GM23338 (cell line): Measurements from ENCODE around the gene TMEM135. TPM values are rescaled to one million over a fixed set of nuclear protein-coding genes. Genes with fewer than 3 reads are reported as not detected.

Experiments used
- ATAC-seq: fragments of 200-7000 bp; cut with Tn5 transposase; 3 replicates; pipeline ENCODE4 v1.9.1; 2020
- DNase-seq: peaks from one replicate; pipeline ENCODE4 v3.0.0-alpha.2; 2015; ENCODE audit warnings: low spot score
- H2AFZ ChIP-seq: fragments of 200-600 bp; sonication (generic); 2 replicates; pipeline ENCODE4 v1.8.0; 2016; ENCODE audit warnings: antibody characterized with exemption, mild to moderate bottlenecking, moderate library complexity
- H3F3A ChIP-seq: fragments of 200-600 bp; sonication (generic); replicated peaks from 2 replicates; pipeline ENCODE4 v1.8.0; 2017; ENCODE audit warnings: antibody characterized with exemption, mixed run types, low read depth
- H3K27ac ChIP-seq: fragments of 200-600 bp; sonication (generic); 2 replicates; pipeline ENCODE4 v1.6.1; 2016; ENCODE audit warnings: low read depth
- H3K27me3 ChIP-seq: fragments of 200-600 bp; sonication (generic); 2 replicates; pipeline ENCODE4 v1.8.0; 2016; ENCODE audit warnings: mild to moderate bottlenecking, mixed run types, moderate library complexity; ENCODE audit not compliant: insufficient read depth
- H3K36me3 ChIP-seq: fragments of 200-600 bp; sonication (generic); 2 replicates; pipeline ENCODE4 v1.8.0; 2016; ENCODE audit warnings: mild to moderate bottlenecking; ENCODE audit not compliant: insufficient read depth
- H3K4me1 ChIP-seq: fragments of 200-600 bp; sonication (generic); 2 replicates; pipeline ENCODE4 v1.8.0; 2016; ENCODE audit warnings: mild to moderate bottlenecking, moderate library complexity; ENCODE audit not compliant: insufficient read depth
- H3K4me2 ChIP-seq: fragments of 200-600 bp; sonication (generic); 2 replicates; pipeline ENCODE4 v1.7.1; 2017; ENCODE audit warnings: mixed run types
- H3K4me3 ChIP-seq: fragments of 200-600 bp; sonication (generic); 2 replicates; pipeline ENCODE4 v1.6.1; 2016; ENCODE audit warnings: mixed run types
- H3K79me2 ChIP-seq: fragments of 200-600 bp; sonication (generic); replicated peaks from 2 replicates; pipeline ENCODE4 v1.8.0; 2017; ENCODE audit warnings: mild to moderate bottlenecking; ENCODE audit not compliant: insufficient read depth
- H3K9me2 ChIP-seq: fragments of 200-600 bp; sonication (generic); 2 replicates; pipeline ENCODE4 v1.8.0; 2017; ENCODE audit not compliant: insufficient read depth
- H4K20me1 ChIP-seq: fragments of 200-600 bp; sonication (generic); replicated peaks from 2 replicates; pipeline ENCODE4 v1.8.0; 2017; ENCODE audit warnings: mild to moderate bottlenecking; ENCODE audit not compliant: insufficient read depth
- H3K27ac Mint-ChIP-seq: 2 replicates; pipeline ENCODE4 v1.8.0; 2020; ENCODE audit warnings: inconsistent platforms, mild to moderate bottlenecking, moderate library complexity, mixed read lengths
- H3K27me3 Mint-ChIP-seq: 3 replicates; pipeline ENCODE4 v1.8.0; 2022; ENCODE audit warnings: low read depth, mild to moderate bottlenecking, moderate library complexity, mixed read lengths, inconsistent platforms; ENCODE audit not compliant: insufficient read depth, poor library complexity
- H3K36me3 Mint-ChIP-seq: 3 replicates; pipeline ENCODE4 v1.8.0; 2021; ENCODE audit warnings: low read depth, mild to moderate bottlenecking, inconsistent platforms, moderate library complexity, mixed read lengths
- H3K4me1 Mint-ChIP-seq: 3 replicates; pipeline ENCODE4 v1.8.0; 2020; ENCODE audit warnings: mild to moderate bottlenecking, inconsistent platforms, mixed read lengths
- H3K4me3 Mint-ChIP-seq: 3 replicates; pipeline ENCODE4 v1.8.0; 2021; ENCODE audit warnings: moderate library complexity, mild to moderate bottlenecking, inconsistent platforms, mixed read lengths
- H3K9me3 Mint-ChIP-seq: 3 replicates; pipeline ENCODE4 v1.8.0; 2020; ENCODE audit warnings: moderate library complexity, mild to moderate bottlenecking, inconsistent platforms, mixed read lengths
- CREB1 ChIP-seq: fragments of 250-450 bp; sonication (Bioruptor Pico); IDR thresholded peaks from 2 replicates; pipeline ENCODE4 v1.5.0; 2020; ENCODE audit warnings: low read depth, mild to moderate bottlenecking, moderate library complexity
- EZH2phosphoT487 ChIP-seq: fragments of 200-600 bp; sonication (generic); IDR thresholded peaks from one replicate; pipeline ENCODE4 v1.8.1; 2018; ENCODE audit warnings: antibody characterized with exemption; ENCODE audit not compliant: unreplicated experiment
- JUNB ChIP-seq: IDR thresholded peaks from one replicate; pipeline ENCODE4 v1.6.1; 2016; ENCODE audit warnings: antibody characterized with exemption; ENCODE audit not compliant: unreplicated experiment
- NANOG ChIP-seq: IDR thresholded peaks from 2 replicates; pipeline ENCODE4 v1.6.1; 2016; ENCODE audit warnings: antibody characterized with exemption, borderline replicate concordance
- POLR2AphosphoS5 ChIP-seq: IDR thresholded peaks from 2 replicates; pipeline ENCODE4 v1.6.1; 2016; ENCODE audit warnings: antibody characterized with exemption, low read depth
- STAT1 ChIP-seq: IDR thresholded peaks from one replicate; pipeline ENCODE4 v1.6.1; 2016; ENCODE audit warnings: antibody characterized with exemption; ENCODE audit not compliant: unreplicated experiment
- ZNF114 ChIP-seq: fragments of 250-450 bp; sonication (Bioruptor Pico); IDR thresholded peaks from 2 replicates; pipeline ENCODE4 v1.5.0; 2020; ENCODE audit warnings: mild to moderate bottlenecking, moderate library complexity
- ZNF331 ChIP-seq: fragments of 250-450 bp; sonication (Bioruptor Pico); IDR thresholded peaks from 2 replicates; pipeline ENCODE4 v1.5.0; 2020; ENCODE audit warnings: low read depth, mild to moderate bottlenecking, moderate library complexity
- polyA plus RNA-seq: library from polyadenylated mRNA; unstranded; fragments of >200 nt; fragmentation: Nextera tagmentation; extraction: Ambion mirVana; gene quantifications from 2 replicates; pipeline ENCODE4 v1.2.1, GENCODE V29; 2016
- total RNA-seq: library from RNA; depleted of rRNA; stranded (reverse); fragments of >200 nt; shearing (Covaris generic); gene quantifications from 2 replicates; pipeline ENCODE4 v1.2.3, GENCODE V29; 2014
- TF ChIP-seq, protein P1 (sequence below), 2 experiments: fragments of 200-600 bp in 1 of 2; sonication (generic) in 1 of 2; conservative IDR thresholded peaks; 2 replicates each; pipeline versions ENCODE4 v1.5.1 to v1.6.1; 2016 to 2017; ENCODE audit warnings: antibody characterized with exemption in 2 of 2, low read depth in 2 of 2, mild to moderate bottlenecking in 2 of 2, moderate library complexity in 1 of 2
- TF ChIP-seq, protein P2 (sequence below): fragments of 250-450 bp; sonication (Bioruptor Pico); IDR thresholded peaks from 2 replicates; pipeline ENCODE4 v1.5.0; 2020; ENCODE audit warnings: mild to moderate bottlenecking, moderate library complexity
- TF ChIP-seq, protein P3 (sequence below): IDR thresholded peaks from one replicate; pipeline ENCODE4 v1.6.1; 2018; ENCODE audit warnings: antibody characterized with exemption; ENCODE audit not compliant: unreplicated experiment

The TMEM135 gene
- total and polyA plus RNA-seq, 2 experiments from 2014 or later = 23.4 to 49.9 TPM

DNA sequence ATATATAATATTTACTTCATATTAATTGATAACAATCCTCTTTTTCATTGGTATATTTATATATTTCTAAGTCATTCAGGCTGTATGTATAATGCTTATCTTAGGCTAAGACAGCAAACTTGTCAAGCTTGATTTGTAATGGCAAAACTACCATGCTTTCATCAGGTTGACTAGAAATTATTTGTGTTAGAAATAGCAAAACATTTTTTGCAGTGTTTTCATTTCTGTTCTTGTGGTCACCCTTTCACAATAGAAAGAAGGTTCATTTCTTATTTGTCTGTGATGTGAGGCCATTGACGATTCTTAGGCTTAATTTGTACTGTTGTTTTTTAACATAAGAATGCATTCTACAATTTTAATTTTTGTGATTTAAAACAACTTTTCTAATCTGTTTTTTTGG, 197.6 kb downstream of the TMEM135 start:
- Histone ChIP-seq H3F3A (no peaks in the 10 kb centered on the region), H3K4me2 (no peak overlapping the region), H3K4me3 (no peak overlapping the region), H2AFZ (no peak overlapping the region), H3K79me2 (no peaks in the 10 kb centered on the region), H3K4me1 (no peaks in the 10 kb centered on the region), H3K27me3 (no peaks in the 10 kb centered on the region), H3K36me3 (no peaks in the 10 kb centered on the region), H4K20me1 (no peaks in the 10 kb centered on the region), H3K27ac (no peak overlapping the region), H3K9me2 (no peaks in the 10 kb centered on the region)
- peaks cover 4% of the 10 kb centered on the region; the same call in 2 of the 3 replicates for H3K9me3 Mint-ChIP-seq
- no peak overlapping the region for H3K4me3 Mint-ChIP-seq
- H3K36me3 Mint-ChIP-seq = peaks cover 10% of the 10 kb centered on the region
- no peaks in the 10 kb centered on the region for H3K4me1 Mint-ChIP-seq
- no peak overlapping the region for H3K27ac Mint-ChIP-seq
- DNase-seq (no peak), ATAC-seq (no peak)
- H3K27me3 Mint-ChIP-seq = no peaks in the 10 kb centered on the region
- TF ChIP-seq JUNB = no peak
- TF ChIP-seq POLR2AphosphoS5 = no peak
- TF ChIP-seq ZNF114 (CRISPR knock-in tag) = no peak

DNA sequence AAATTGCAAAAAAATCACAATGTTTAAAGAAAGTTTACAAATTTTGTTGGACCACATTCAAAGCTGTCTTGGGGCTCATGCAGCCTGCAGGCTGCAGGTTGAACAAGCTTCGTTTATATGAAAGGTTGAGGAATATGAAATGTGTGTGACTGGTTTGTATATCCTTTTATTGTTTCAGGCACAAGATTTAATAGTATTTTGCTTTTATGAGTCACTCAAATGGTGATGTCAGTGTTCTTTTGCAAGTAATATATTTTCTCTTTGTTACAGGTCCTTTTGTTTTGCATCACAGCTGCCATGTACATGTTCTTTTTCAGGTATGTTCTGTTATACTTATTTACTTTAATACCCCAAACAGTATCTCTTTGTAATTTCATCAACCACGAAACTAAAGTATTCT, 198.6 kb downstream of the TMEM135 start:
- H2AFZ ChIP-seq = no peak overlapping the region
- Mint-ChIP-seq H3K27ac (no peak overlapping the region), H3K4me3 (no peak overlapping the region), H3K4me1 (no peaks in the 10 kb centered on the region), H3K36me3 (peaks cover 10% of the 10 kb centered on the region), H3K27me3 (no peaks in the 10 kb centered on the region), H3K9me3 (peaks cover 4% of the 10 kb centered on the region; the same call in 2 of the 3 replicates)
- H3K36me3 ChIP-seq = no peaks in the 10 kb centered on the region
- H3K4me1 ChIP-seq = no peaks in the 10 kb centered on the region
- no peak overlapping the region for H3K27ac ChIP-seq
- ATAC-seq (no peak), DNase-seq (no peak)
- H3K27me3 ChIP-seq = no peaks in the 10 kb centered on the region
- H3K79me2 ChIP-seq = no peaks in the 10 kb centered on the region
- no peak overlapping the region for H3K4me3 ChIP-seq
- no peaks in the 10 kb centered on the region for H4K20me1 ChIP-seq
- H3K9me2 ChIP-seq = no peaks in the 10 kb centered on the region
- no peak overlapping the region for H3K4me2 ChIP-seq
- no peaks in the 10 kb centered on the region for H3F3A ChIP-seq
- TF ChIP-seq, protein P1, sequence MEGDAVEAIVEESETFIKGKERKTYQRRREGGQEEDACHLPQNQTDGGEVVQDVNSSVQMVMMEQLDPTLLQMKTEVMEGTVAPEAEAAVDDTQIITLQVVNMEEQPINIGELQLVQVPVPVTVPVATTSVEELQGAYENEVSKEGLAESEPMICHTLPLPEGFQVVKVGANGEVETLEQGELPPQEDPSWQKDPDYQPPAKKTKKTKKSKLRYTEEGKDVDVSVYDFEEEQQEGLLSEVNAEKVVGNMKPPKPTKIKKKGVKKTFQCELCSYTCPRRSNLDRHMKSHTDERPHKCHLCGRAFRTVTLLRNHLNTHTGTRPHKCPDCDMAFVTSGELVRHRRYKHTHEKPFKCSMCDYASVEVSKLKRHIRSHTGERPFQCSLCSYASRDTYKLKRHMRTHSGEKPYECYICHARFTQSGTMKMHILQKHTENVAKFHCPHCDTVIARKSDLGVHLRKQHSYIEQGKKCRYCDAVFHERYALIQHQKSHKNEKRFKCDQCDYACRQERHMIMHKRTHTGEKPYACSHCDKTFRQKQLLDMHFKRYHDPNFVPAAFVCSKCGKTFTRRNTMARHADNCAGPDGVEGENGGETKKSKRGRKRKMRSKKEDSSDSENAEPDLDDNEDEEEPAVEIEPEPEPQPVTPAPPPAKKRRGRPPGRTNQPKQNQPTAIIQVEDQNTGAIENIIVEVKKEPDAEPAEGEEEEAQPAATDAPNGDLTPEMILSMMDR (conservative IDR thresholded peaks at IDR 0.05; ENCODE audit: low read depth in 2 of 2) = no peak
- TF ChIP-seq NANOG (no peak), STAT1 (no peak), ZNF331 (CRISPR knock-in tag) (no peak), CREB1 (no peak), EZH2phosphoT487 (no peak), POLR2AphosphoS5 (no peak), ZNF114 (CRISPR knock-in tag) (no peak)
- TF ChIP-seq, protein P2, sequence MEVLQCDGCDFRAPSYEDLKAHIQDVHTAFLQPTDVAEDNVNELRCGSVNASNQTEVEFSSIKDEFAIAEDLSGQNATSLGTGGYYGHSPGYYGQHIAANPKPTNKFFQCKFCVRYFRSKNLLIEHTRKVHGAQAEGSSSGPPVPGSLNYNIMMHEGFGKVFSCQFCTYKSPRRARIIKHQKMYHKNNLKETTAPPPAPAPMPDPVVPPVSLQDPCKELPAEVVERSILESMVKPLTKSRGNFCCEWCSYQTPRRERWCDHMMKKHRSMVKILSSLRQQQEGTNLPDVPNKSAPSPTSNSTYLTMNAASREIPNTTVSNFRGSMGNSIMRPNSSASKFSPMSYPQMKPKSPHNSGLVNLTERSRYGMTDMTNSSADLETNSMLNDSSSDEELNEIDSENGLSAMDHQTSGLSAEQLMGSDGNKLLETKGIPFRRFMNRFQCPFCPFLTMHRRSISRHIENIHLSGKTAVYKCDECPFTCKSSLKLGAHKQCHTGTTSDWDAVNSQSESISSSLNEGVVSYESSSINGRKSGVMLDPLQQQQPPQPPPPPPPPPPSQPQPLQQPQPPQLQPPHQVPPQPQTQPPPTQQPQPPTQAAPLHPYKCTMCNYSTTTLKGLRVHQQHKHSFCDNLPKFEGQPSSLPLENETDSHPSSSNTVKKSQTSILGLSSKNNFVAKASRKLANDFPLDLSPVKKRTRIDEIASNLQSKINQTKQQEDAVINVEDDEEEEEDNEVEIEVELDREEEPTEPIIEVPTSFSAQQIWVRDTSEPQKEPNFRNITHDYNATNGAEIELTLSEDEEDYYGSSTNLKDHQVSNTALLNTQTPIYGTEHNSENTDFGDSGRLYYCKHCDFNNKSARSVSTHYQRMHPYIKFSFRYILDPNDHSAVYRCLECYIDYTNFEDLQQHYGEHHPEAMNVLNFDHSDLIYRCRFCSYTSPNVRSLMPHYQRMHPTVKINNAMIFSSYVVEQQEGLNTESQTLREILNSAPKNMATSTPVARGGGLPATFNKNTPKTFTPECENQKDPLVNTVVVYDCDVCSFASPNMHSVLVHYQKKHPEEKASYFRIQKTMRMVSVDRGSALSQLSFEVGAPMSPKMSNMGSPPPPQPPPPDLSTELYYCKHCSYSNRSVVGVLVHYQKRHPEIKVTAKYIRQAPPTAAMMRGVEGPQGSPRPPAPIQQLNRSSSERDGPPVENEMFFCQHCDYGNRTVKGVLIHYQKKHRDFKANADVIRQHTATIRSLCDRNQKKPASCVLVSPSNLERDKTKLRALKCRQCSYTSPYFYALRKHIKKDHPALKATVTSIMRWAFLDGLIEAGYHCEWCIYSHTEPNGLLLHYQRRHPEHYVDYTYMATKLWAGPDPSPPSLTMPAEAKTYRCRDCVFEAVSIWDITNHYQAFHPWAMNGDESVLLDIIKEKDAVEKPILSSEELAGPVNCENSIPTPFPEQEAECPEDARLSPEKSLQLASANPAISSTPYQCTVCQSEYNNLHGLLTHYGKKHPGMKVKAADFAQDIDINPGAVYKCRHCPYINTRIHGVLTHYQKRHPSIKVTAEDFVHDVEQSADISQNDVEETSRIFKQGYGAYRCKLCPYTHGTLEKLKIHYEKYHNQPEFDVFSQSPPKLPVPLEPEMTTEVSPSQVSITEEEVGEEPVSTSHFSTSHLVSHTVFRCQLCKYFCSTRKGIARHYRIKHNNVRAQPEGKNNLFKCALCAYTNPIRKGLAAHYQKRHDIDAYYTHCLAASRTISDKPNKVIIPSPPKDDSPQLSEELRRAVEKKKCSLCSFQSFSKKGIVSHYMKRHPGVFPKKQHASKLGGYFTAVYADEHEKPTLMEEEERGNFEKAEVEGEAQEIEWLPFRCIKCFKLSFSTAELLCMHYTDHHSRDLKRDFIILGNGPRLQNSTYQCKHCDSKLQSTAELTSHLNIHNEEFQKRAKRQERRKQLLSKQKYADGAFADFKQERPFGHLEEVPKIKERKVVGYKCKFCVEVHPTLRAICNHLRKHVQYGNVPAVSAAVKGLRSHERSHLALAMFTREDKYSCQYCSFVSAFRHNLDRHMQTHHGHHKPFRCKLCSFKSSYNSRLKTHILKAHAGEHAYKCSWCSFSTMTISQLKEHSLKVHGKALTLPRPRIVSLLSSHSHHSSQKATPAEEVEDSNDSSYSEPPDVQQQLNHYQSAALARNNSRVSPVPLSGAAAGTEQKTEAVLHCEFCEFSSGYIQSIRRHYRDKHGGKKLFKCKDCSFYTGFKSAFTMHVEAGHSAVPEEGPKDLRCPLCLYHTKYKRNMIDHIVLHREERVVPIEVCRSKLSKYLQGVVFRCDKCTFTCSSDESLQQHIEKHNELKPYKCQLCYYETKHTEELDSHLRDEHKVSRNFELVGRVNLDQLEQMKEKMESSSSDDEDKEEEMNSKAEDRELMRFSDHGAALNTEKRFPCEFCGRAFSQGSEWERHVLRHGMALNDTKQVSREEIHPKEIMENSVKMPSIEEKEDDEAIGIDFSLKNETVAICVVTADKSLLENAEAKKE (CRISPR knock-in tag) = no peak
- TF ChIP-seq, protein P3, sequence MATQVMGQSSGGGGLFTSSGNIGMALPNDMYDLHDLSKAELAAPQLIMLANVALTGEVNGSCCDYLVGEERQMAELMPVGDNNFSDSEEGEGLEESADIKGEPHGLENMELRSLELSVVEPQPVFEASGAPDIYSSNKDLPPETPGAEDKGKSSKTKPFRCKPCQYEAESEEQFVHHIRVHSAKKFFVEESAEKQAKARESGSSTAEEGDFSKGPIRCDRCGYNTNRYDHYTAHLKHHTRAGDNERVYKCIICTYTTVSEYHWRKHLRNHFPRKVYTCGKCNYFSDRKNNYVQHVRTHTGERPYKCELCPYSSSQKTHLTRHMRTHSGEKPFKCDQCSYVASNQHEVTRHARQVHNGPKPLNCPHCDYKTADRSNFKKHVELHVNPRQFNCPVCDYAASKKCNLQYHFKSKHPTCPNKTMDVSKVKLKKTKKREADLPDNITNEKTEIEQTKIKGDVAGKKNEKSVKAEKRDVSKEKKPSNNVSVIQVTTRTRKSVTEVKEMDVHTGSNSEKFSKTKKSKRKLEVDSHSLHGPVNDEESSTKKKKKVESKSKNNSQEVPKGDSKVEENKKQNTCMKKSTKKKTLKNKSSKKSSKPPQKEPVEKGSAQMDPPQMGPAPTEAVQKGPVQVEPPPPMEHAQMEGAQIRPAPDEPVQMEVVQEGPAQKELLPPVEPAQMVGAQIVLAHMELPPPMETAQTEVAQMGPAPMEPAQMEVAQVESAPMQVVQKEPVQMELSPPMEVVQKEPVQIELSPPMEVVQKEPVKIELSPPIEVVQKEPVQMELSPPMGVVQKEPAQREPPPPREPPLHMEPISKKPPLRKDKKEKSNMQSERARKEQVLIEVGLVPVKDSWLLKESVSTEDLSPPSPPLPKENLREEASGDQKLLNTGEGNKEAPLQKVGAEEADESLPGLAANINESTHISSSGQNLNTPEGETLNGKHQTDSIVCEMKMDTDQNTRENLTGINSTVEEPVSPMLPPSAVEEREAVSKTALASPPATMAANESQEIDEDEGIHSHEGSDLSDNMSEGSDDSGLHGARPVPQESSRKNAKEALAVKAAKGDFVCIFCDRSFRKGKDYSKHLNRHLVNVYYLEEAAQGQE = no peak
